Cortex of kidney (tissue), 1 donor: Measurements from ENCODE around the gene NCAM2.
"Not testable (repeated sequence)": the region's sequence is repeated elsewhere in the genome, so short reads cannot be mapped to it uniquely, and the experiment has no call there.

Experiments used
- DNase-seq: peaks from one replicate; lab custom pipeline; 2025; lab: John Stamatoyannopoulos, UW

NCAM2 gene

DNA sequence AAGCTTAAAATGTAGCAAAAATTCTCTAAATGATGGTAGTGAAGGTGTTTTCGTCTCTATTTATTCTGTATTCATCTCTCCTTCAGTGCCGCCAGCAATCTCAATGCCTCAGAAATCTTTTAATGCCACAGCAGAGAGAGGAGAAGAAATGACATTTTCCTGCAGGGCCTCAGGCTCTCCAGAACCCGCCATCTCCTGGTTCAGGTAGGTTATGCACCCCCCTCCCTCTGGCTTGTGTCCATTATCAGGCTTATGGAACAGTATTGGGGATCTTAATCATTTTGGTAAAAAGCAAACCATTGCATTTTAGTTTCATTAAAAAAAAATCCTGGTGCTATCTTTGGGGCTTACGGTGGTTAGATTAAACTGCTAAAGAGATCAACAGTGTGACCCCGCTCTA is 326.1 kb downstream of the NCAM2 start:
- DNase-seq = no peak

DNA sequence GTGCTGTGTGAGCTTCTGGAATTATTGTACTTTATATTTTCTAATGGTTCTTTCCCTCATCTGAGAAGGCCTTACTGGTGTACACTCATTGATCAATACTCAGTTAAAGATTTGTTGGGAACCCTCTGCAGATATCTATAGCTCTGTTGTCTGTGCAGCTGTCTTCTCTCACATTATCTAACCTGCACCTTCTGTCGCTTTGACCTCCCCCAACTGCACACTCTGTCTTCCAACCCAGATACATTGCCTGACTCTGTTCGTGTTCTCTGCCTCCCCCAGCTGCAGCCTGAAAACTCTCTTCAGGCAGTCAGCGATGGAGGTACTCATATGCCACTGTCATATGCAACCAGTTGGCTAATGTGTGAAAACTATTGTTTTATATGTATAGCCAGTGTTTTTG is 334.3 kb downstream of the NCAM2 start:
- no peak for DNase-seq

DNA sequence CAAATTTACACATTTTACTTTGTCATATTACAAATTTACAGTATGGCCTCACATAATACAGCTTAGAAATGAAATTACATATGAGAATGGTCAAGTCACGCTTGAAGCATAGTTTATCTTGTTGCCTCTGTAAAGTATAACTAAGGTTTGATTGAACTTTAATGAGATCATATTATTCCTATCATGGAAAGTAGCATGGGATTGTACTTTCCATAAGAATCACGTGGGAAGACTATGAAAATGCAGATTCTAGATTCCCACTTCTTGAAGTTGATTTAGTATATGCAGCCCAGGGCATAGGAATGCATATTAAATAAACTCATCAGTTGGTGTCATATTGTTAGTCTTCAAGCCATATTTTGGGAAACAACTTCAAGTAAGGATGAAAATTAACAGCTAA is 342.8 kb downstream of the NCAM2 start:
- DNase-seq = no peak

DNA sequence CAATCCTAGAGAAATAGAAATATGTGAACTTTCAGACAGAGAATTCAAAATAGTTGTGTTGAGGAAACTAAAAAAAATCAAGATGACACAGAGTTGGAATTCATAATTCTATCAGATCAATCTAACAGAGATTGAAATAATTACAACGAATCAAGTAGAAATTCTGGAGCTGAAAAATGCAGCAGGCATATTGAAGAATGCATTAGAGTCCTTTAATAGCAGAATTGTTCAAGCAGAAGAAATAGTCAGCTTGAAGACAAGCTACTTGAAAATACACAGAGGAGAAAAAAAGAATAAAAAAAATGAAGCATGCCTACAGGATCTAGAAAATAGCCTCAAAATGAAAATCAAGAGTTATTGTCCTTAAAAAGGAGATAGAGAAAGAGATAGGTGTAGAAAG is 347.1 kb downstream of the NCAM2 start:
- DNase-seq = no peak

DNA sequence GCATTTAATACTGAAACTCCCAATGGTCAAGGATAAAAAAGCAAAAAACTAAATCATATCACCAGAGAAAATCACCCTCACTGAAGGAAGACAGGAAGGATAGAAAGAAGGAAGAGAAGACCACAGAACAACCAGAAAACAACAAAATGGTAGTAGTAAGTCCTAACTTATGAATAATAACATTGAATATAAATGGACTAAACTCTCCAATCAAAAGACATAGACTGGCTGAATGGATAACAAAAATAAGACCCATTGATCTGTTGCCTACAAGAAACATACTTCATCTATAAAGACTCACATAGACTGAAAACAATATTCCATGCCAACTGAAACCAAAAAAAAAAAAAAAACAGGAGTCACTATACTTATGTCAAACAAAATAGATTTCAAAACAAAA is 347.7 kb downstream of the NCAM2 start:
- DNase-seq = no peak

DNA sequence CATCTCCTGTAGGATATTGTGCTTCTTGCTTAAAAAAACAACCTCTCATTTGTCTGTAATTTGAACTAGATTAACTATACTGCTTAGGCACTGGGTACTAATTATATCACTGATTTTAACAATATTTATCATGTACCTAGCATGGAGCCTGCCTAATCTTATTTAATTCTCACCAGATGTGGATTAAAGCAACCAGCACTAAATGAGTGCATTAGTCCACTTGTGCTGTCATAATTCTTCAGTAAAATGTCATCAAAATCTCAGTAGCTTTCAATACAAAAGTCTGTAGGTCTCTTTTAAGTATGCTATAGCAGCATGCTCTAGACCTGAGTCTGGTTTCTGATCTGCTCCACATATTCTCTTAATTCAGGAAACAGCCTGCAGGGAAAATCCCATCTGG is 368.1 kb downstream of the NCAM2 start:
- no peak for DNase-seq

DNA sequence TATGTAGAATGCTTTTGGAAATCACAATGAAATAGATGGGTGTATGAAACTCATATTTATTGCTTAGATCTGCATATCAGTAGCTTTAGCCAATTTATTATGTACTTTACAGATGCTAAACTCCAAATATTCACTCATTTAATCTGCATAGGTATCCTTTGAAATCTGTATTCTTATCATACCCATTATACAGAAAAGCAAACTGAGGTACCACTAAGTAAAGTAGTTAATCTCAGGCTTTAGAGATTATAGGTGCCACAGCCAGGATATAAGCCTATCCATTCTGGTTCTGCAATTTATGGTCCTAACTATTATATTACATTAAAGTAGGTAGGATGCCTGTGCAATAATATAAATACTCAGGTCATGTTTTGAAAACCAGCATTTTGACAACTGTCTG is 369.4 kb downstream of the NCAM2 start:
- no peak for DNase-seq

DNA sequence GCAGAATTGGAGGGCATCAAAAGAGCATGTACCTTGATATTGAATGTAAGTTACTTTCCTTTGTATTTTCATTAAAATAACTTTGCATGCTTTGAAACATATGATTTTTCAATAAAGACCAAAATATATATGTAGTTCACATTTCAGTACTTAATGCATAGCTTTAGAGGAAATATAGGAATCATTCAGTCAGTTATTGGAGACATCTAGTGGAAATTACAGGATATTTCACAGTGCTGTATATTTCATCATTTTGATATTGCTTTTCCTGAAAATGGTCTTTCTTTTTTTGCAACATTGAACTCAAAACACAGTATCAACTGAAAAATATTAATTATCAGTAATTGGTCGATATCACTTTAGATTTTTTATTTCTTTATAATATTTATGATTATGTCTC is 375.8 kb downstream of the NCAM2 start:
- DNase-seq = no peak

DNA sequence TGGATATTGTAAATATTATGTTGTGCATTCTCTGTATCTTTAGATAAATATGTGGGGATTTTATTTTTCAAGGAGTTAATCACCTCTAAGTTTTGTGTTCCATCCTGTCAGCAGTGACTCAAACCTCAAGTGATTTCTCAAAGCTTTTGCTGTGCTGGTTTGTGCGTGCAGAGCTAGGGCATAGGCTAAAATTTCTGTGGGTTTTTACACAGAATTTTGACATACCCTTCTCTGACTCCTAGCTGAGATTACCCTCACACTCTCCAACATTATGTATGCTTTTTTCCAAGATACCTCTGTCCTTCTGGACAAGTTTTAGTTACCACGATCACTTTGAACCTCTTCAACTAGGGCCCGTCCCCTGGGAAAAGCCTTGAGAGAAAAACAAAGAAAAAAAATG is 384.9 kb downstream of the NCAM2 start:
- DNase-seq = no peak

DNA sequence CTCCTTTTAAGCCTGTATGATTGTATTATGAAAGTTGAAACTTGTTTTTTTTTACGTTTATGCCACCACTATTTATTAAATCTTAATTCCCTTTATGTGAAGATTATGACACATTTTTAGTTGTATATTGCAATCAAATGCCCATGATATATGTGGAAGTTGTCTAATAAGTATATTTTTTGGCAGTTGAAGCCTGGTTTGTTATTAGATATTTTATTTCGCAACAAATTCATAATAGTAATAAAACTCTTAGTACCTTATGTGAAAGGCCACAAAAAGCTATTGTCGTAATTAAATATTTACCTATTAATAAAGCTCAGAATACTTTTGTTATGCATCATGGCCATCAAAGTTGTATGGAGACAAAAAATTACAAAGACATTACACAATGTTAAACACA is 386.8 kb downstream of the NCAM2 start:
- no peak for DNase-seq

DNA sequence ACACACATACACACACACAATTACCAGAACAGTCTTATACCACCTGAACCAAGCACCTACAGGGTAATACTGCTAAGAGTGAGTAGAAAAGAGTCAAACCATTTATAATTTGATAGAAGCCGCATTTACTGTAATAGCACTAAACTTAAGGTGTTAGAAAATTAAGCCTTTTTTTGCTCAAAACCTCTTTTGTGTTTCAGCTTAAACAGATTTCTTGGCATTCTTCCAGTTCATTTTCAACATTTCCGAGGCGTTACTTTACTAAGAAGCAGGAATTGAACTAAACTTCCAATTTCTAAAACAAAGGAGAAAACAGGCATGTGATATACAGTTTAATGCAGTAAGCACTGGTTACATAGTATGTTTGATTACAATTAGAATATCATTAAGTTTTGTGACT is 387.2 kb downstream of the NCAM2 start:
- DNase-seq = no peak

DNA sequence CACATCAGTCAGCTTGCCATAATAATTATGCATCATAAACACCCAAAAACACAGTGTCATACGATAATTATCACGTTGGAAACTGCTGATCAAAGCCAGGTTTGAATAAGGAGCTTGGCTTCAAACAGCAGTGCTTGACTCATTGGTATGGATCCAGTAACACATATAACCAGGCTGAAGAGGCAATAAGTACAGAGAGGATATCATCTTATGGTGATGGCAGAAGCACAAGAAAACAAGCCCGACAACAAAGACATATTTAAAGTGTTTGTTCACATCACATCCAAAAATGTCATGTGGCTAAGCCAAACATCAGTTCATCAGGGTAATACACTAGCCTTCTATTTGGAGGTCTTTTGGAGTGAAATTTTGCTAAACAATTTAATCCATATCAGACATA is 389.7 kb downstream of the NCAM2 start:
- no peak for DNase-seq

DNA sequence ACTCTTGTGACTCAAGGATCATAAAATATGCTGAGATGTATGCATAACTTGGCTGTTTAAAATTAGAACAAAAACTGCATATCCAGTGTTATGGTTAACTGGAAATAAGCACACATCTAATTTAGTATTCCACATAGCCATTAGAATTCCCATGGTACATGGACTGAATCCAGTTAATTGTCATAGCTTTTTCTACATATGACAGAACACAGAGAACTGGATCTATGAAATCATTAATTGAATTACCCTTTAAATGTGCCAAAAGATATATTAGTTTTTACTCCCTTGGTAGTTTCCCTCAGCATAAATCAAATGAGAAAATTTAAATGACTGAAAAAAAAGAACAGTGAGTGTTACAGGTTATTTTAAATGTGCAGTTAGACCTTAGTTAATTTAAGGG is 395.9 kb downstream of the NCAM2 start:
- no peak for DNase-seq

DNA sequence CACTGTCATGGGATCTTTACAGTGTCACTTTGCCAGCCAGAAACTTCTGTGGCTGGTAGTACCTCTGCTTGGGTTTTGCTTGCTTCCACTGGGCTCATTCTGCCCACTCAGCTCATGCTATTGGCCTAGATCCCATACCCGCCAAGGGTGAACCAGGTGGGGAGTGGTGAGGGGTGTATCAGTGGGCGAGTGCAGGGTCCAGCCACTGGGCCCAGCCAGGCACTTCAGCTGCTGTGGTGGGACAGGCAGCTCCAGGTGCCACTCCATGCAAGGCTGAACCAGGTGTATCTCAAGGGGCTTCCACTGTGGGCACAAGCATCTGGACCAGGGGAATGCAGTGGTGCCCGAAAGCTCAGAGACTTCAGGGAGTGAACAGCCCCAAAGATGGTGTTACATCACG is 398.2 kb downstream of the NCAM2 start:
- DNase-seq = no peak

DNA sequence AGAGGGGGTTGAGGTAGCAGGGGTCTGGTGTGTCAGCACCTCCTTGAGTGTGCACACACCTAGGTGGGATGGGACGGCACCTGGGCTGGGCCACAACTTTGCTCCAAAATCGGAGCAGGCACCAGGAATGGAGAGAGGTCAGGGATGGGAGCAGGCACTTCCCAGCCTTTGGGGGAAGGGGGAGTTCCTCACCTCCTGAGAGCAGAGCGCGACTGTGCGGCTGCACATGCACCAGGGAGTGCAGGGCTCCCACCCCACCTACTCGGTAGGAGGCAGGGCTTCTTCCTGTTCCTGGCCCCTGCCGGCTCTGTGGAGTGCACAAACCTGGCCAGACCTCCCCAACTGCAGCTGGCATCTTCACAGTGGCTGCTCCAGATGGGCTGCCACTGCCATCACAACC is 399.3 kb downstream of the NCAM2 start:
- no peak for DNase-seq

DNA sequence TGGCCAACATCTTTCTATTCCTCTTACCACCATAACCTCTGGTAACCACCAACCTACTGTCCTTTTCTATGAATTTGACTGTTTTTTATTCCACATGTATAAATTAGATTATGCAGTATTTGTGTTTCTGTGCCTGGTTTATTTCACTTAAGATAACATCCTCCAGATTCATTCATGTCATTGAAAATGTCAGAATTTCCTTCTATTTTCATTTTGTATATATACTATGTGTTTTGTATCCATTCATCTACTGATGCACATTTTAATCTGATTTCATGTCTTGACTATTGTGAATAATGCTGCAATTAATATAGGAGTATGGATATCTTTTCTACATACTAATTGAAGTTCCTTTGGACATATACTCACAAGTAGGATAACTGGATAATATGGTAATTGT is 403.2 kb downstream of the NCAM2 start:
- DNase-seq = no peak

DNA sequence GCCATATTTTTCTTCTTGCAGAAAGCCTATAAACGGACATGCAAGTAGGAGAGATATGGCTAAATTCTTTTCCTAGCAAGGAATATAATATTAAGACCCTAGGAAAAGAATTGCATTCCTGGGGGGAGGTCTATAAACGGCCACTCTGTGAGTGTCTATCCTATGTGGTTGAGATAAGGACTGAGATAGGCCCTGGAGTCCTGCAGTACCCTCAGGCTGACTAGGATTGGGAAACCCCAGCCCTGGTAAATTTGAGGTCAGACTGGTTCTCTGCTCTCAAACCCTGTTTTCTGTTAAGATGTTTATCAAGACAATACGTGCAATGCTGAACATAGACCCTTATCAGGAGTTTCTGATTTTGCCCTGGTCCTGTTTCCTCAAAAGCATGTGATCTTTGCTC is 404.0 kb downstream of the NCAM2 start:
- DNase-seq = not testable (repeated sequence)

DNA sequence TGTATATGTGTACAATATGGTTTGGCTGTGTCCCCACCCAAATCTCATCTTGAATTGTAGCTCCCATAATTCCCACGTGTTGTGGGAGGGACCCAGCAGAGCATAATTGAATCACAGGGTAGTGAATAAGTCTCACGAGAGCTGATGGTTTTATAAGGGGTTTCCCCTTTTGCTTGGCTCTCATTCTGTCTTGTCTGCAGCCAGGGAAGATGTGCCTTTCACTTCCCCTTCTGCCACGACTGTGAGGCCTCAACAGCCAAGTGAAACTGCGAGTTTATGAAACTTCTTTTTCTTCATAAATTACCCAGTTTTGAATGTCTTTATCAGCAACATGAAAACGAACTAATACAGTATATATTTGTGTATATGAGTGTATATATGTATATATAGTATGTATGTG is 406.1 kb downstream of the NCAM2 start:
- not testable (repeated sequence) for DNase-seq

DNA sequence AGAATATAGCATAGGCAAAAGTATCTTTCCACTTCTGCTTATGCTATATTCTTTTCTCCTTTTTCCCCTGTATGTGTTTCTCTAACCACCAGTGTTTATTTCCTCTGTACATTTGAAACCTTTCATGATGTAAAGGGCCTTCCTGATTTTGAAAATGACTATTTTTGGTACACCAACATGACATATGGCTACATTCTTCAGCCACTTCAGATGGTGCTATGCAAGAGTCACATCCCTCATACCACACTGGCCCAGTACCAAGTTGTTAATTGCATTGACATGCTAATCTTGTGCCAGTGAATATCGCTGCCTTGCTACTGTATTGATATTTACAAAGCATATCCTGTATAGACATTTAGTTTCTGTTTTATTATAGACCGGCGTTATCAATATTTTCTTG is 408.7 kb downstream of the NCAM2 start:
- DNase-seq = no peak

DNA sequence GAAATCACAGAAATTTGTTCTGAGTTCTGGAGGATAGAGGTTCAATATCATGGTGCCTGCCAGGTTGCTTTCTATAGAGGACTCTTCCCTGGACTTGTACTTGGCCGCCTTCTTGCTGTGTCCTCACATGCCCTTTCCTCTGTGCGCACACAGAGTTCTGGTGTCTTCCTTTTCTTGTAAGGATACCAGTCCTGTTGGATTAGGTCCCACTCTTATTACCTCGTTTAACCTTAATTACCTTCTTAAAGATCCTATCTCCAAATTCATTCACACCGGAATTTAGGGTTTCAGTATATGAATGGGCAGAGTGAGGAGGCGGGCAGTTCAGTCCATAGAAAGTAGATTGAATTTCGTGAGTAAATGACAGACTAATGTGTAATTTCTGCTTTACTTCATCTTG is 413.9 kb downstream of the NCAM2 start:
- DNase-seq = no peak

DNA sequence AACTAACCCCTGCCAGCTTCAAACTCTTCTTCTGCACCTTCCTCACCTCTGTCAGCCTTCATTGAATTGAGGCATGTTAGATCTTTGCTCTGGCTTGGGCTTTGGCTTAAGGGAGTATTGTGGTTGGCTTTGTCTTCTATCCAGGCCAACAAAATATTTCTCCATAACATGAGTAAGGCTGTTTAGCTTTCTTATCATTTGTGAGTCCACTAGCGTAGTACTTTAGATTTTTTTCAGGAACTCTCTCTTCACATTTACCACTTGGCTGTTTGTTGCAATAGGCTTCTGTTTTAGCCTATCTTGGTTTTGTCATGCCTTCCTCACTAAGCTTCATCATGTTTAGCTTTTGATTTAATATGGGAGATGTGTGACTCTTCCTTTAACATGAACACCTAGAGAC is 417.5 kb downstream of the NCAM2 start:
- DNase-seq = no peak

DNA sequence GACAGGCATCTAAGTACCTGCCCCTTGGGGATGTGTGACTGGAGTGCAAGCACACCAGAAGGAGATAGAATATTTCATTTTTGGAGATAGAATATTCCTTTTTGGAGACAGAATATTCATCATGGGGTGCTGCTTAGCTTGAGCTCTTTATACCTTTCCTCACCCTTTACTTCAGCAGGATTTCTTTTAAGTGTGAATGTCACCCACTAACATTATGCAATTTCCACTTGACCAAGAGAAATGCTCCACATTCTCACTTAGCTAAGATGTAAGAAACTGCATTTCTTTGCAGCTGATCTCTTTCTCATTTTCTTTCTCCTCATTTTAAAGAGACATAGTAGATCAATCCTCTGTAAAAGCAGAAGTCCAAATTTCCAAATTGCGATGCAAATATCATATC is 436.7 kb downstream of the NCAM2 start:
- DNase-seq = no peak

DNA sequence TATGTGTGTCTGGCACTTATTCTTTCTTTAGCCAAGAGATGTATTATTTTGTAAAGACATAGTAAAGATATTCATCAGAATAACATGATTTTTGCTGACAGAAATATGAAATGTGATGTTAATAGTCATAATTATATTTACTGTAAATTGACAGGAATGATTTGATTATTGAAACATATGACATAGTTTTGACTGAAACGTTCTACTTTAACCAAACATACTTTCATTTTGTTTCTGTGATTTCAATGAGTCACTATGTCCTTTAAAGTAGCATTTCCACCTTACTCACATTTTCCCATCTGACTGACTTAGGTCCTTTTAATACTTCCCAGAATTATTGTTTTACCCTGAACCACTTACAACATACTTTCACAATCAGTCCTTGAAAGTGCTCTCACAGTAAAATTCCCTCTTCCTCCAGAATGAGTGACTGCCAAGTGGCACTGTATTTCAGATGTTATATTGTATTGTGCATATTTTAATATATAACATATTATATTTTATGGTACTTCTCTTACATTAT is 437.9 kb downstream of the NCAM2 start:
- DNase-seq = no peak

DNA sequence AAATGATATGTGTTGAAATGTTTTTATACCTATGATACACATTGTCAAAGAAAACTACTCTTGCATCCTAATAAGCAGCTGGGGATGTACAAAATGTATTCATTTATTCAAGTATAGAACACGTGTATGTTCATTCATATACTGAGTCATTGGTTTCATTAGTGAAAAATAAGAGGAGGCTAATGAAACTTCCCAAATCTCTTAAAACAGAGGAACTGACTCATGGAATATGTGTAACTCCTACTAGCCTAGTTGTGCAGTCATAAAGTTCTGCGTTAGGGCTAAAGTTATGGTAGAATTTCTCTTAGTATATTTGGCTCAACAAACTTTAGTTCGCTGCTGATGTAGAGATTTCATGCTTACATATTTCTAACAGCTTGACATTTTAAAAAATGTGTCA is 441.6 kb downstream of the NCAM2 start:
- no peak for DNase-seq

DNA sequence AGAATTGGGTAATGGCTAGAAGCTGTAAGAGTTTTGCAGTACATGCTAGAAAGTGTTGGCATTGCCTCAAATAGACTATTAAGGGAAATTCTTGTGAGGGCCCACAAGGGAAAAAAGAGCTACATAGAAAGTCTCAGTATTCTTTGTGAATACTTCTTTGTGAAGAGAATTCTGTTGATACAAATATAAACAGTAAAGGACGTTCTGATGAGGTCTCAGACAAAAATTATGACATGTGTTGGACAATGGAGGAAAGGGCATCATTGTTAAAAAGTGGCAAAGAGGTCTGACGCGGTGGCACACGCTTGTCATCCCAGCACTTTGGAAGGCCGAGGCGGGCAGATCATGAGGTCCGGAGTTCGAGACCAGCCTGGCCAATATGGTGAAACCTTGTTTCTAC is 458.9 kb downstream of the NCAM2 start:
- DNase-seq = no peak
